HCT116 (cell line): Measurements from ENCODE around the gene CCR5AS.

Source experiments
- ATAC-seq: fragments of 200-7000 bp; cut with Tn5 transposase; 2 replicates; pipeline ENCODE4 v1.9.1; 2020; ENCODE audit warnings: mild to moderate bottlenecking, moderate library complexity
- BruUV-seq: library from RNA; stranded (reverse); fragments of 400-500 nt; replicated peaks from 2 replicates; lab custom pipeline; 2021; lab: Mats Ljungman, UMichigan
- CTCF ChIA-PET: fragments of 300-600 bp; sonication (Branson Sonifier 250); formaldehyde crosslinking; loops from one replicate; lab custom pipeline; 2021; ENCODE audit warnings: antibody characterized with exemption; lab: Charles Lee
- POLR2A ChIA-PET: fragments of 300-600, 350-600 bp; sonication (Branson Sonifier 250); formaldehyde crosslinking; loops from one replicate; lab custom pipeline; 2021; ENCODE audit warnings: antibody characterized with exemption; lab: Charles Lee
- RAD21 ChIA-PET, 2 experiments: fragments of 300-600 bp; sonication (Branson Sonifier 250); formaldehyde crosslinking; loops; one replicate each; lab custom pipeline; 2023; ENCODE audit warnings: low total read pairs in 2 of 2; ENCODE audit not compliant: uncharacterized antibody in 2 of 2, unreplicated experiment in 2 of 2, low non-redundant PET in 1 of 2; lab: Charles Lee
- DNase-seq: peaks from one replicate; pipeline ENCODE4 v3.0.0-alpha.2; 2010; ENCODE audit warnings: low read depth, low spot score
- H2AFZ ChIP-seq: fragments of 200-600 bp; shearing (Covaris generic), sonication (generic); 2 replicates; pipeline ENCODE4 v1.6.1; 2017; ENCODE audit warnings: low read depth, mixed run types, mixed read lengths, antibody characterized with exemption, low read length; ENCODE audit not compliant: poor library complexity, severe bottlenecking
- H3K27ac ChIP-seq: 2 replicates; pipeline ENCODE4 v1.5.1; 2012; ENCODE audit warnings: low read depth, low read length
- H3K27me3 ChIP-seq: fragments of 200-600 bp; sonication (generic); 2 replicates; pipeline ENCODE4 v1.6.1; 2016; ENCODE audit warnings: mixed run types, low read length, mixed read lengths; ENCODE audit not compliant: insufficient read depth
- H3K36me3 ChIP-seq, 2 experiments: fragments of 200-500 bp in 1 of 2; fragments of 200-600 bp in 1 of 2; sonication (Bioruptor generic) in 1 of 2; sonication (generic) in 1 of 2; 2 replicates each; pipeline versions ENCODE4 v1.5.1 to v1.6.1; 2014 to 2016; ENCODE audit warnings: low read length in 2 of 2, inconsistent platforms in 1 of 2, mixed read lengths in 1 of 2, mixed run types in 1 of 2; ENCODE audit not compliant: insufficient read depth in 2 of 2, control insufficient read depth in 1 of 2
- H3K4me1 ChIP-seq, 2 experiments: fragments of 200-600 bp in 1 of 2; sonication (generic) in 1 of 2; 2 replicates each; pipeline versions ENCODE4 v1.5.1 to v1.6.1; 2012 to 2017; ENCODE audit warnings: low read length in 2 of 2, inconsistent platforms in 1 of 2, mild to moderate bottlenecking in 1 of 2, mixed read lengths in 1 of 2, mixed run types in 1 of 2, moderate library complexity in 1 of 2; ENCODE audit not compliant: insufficient read depth in 2 of 2, control insufficient read depth in 1 of 2
- H3K4me2 ChIP-seq: fragments of 200-600 bp; sonication (generic); 2 replicates; pipeline ENCODE4 v1.6.1; 2017; ENCODE audit warnings: mixed run types, low read length, mixed read lengths
- H3K4me3 ChIP-seq, 2 experiments: fragments of 200-600 bp in 1 of 2; sonication (generic) in 1 of 2; replicated peaks in 1 of 2; 2 replicates each; pipeline ENCODE4 v1.5.1; 2011 to 2016; ENCODE audit warnings: low read length in 2 of 2, control low read depth in 1 of 2, low read depth in 1 of 2, mild to moderate bottlenecking in 1 of 2, mixed read lengths in 1 of 2, mixed run types in 1 of 2
- H3K79me2 ChIP-seq: fragments of 200-600 bp; sonication (generic); 2 replicates; pipeline ENCODE4 v1.6.1; 2017; ENCODE audit warnings: mild to moderate bottlenecking, mixed run types, low read length, moderate library complexity, mixed read lengths; ENCODE audit not compliant: insufficient read depth
- H3K9ac ChIP-seq: fragments of 200-600 bp; sonication (generic); 2 replicates; pipeline ENCODE4 v1.6.1; 2016; ENCODE audit warnings: low read length, mixed read lengths
- H3K9me2 ChIP-seq: fragments of 200-600 bp; sonication (generic), shearing (Covaris generic); 2 replicates; pipeline ENCODE4 v1.6.1; 2017; ENCODE audit warnings: mixed run types, mild to moderate bottlenecking, moderate library complexity; ENCODE audit not compliant: insufficient read depth
- H3K9me3 ChIP-seq, 2 experiments: fragments of 200-500 bp in 1 of 2; fragments of 200-600 bp in 1 of 2; sonication (Bioruptor generic) in 1 of 2; sonication (generic) in 1 of 2; 2 replicates each; pipeline ENCODE4 v1.6.1; 2014 to 2017; ENCODE audit warnings: low read length in 2 of 2, mixed read lengths in 2 of 2, inconsistent platforms in 1 of 2, low read depth in 1 of 2, mild to moderate bottlenecking in 1 of 2, mixed run types in 1 of 2, moderate library complexity in 1 of 2; ENCODE audit not compliant: control insufficient read depth in 1 of 2, insufficient read depth in 1 of 2
- H4K20me1 ChIP-seq: fragments of 200-600 bp; sonication (generic), shearing (Covaris generic); 2 replicates; pipeline ENCODE4 v1.6.1; 2017; ENCODE audit warnings: mixed run types, mild to moderate bottlenecking, moderate library complexity; ENCODE audit not compliant: insufficient read depth
- CBX3 ChIP-seq: IDR thresholded peaks from 2 replicates; pipeline ENCODE4 v1.6.1; 2012; ENCODE audit warnings: low read depth
- CTCF ChIP-seq, 3 experiments: fragments of 200-600 bp in 1 of 3; sonication (generic) in 1 of 3; IDR thresholded peaks in 2 of 3; conservative IDR thresholded peaks in 1 of 3; 2 replicates each; pipeline ENCODE4 v1.5.1; 2012 to 2017; ENCODE audit warnings: low read depth in 2 of 3, low read length in 2 of 3, antibody characterized with exemption in 1 of 3, borderline replicate concordance in 1 of 3, control low read depth in 1 of 3, mild to moderate bottlenecking in 1 of 3, mixed read lengths in 1 of 3, mixed run types in 1 of 3, moderate library complexity in 1 of 3; ENCODE audit not compliant: insufficient read depth in 1 of 3
- EZH2 ChIP-seq: fragments of 200-600 bp; sonication (generic); IDR thresholded peaks from 2 replicates; pipeline ENCODE4 v1.6.1; 2017; ENCODE audit warnings: antibody characterized with exemption, mixed run types
- EZH2phosphoT487 ChIP-seq: fragments of 200-600 bp; IDR thresholded peaks from 2 replicates; pipeline ENCODE4 v1.6.1; 2018; ENCODE audit warnings: antibody characterized with exemption, borderline replicate concordance
- POLR2A ChIP-seq: IDR thresholded peaks from 2 replicates; pipeline ENCODE4 v1.7.0; 2011; ENCODE audit warnings: borderline replicate concordance; ENCODE audit not compliant: insufficient read depth, insufficient read length; ENCODE audit errors: extremely low read depth
- RAD21 ChIP-seq: IDR thresholded peaks from 2 replicates; pipeline ENCODE4 v1.6.1; 2012; ENCODE audit warnings: low read depth, mild to moderate bottlenecking
- SIN3A ChIP-seq: IDR thresholded peaks from 2 replicates; pipeline ENCODE4 v1.6.1; 2012; ENCODE audit warnings: low read depth
- YY1 ChIP-seq: IDR thresholded peaks from 2 replicates; pipeline ENCODE4 v1.6.1; 2011; ENCODE audit warnings: low read length, low read depth, moderate library complexity, mild to moderate bottlenecking; ENCODE audit not compliant: insufficient replicate concordance; ENCODE audit errors: extremely low read depth
- intact Hi-C: fragments of 100-400 bp; cut with micrococcal nuclease; formaldehyde crosslinking; loops from 2 replicates; pipeline ENCODE4 v1.10.0; 2022

The CCR5AS gene

GRCh38 chr3:46378426-46378942 lies 28.4 kb downstream of the CCR5AS start:
- Histone ChIP-seq H3K9me3 (no peaks in the 10 kb centered on the region), H3K4me2 (peak overlapping the region; percentile 48; the same call in 1 of the 2 replicates), H3K9me2 (no peaks in the 10 kb centered on the region), H3K36me3 (no peaks in the 10 kb centered on the region), H4K20me1 (no peaks in the 10 kb centered on the region), H3K79me2 (no peaks in the 10 kb centered on the region), H3K4me1 (peaks cover 0 to 3% of the 10 kb centered on the region in 2 experiments; a peak in 1 of 4 replicates), H3K27ac (no peak overlapping the region), H2AFZ (peak overlapping the region; percentile 89), H3K27me3 (peaks cover 27% of the 10 kb centered on the region), H3K4me3 (no peak overlapping the region), H3K9ac (no peak overlapping the region)
- intact Hi-C loops, result loop anchor here (1.0 to 10.0 kb wide), 5 partner anchors 102 to 614 kb away; no protein-coding TSS in a partner anchor
- RAD21 ChIA-PET, result interaction anchor here (0.8 to 1.5 kb wide), 4 partner anchors 102 to 1340 kb away, joined by 3 read pairs; no protein-coding TSS in a partner anchor
- TF ChIP-seq EZH2phosphoT487, result no peak
- TF ChIP-seq YY1, result peak; percentile 74
- TF ChIP-seq POLR2A, result no peak
- no peak for TF ChIP-seq SIN3A
- no peak for TF ChIP-seq EZH2
- peak; percentile 85 for TF ChIP-seq RAD21
- TF ChIP-seq CTCF (IDR thresholded peaks at IDR 0.05 in 2 of 3, conservative IDR thresholded peaks at IDR 0.05 in 1 of 3; ENCODE audit: borderline replicate concordance in 1 of 3, insufficient read depth in 1 of 3, low read depth in 2 of 3, low read length in 2 of 3), result peak; percentile 66 to 92 (median 87)
- no peak for TF ChIP-seq CBX3
- BruUV-seq, result no TSS peak
- POLR2A ChIA-PET, result interaction anchor here (0.7 kb wide), 1 partner anchor 440 kb away, joined by 3 read pairs; no protein-coding TSS in a partner anchor
- DNase-seq (peak; percentile 48), ATAC-seq (peak; percentile 97)
- CTCF ChIA-PET, result interaction anchor here (0.7 to 2.7 kb wide), 23 partner anchors 10 to 870 kb away, joined by 3 to 22 read pairs (median 4); partner anchors contain the start of genes CCR1, CCR5AS and CCRL2
